Activated CD4-positive, alpha-beta T cell treated with anti-CD3 and anti-CD28 coated beads, Interleukin-2, amount 50 U/mL, for 24 hours (primary cell): ENCODE data around the gene HMG20B.
A peak's percentile ranks its signal among the peaks of the same experiment; 100 is the strongest.

Experiments used
- DNase-seq, 2 donors: peaks; one replicate each; pipeline ENCODE4 v3.0.0-alpha.2; 2020; ENCODE audit warnings: low read depth in 1 of 2, low spot score in 1 of 2

Gene HMG20B

DNA sequence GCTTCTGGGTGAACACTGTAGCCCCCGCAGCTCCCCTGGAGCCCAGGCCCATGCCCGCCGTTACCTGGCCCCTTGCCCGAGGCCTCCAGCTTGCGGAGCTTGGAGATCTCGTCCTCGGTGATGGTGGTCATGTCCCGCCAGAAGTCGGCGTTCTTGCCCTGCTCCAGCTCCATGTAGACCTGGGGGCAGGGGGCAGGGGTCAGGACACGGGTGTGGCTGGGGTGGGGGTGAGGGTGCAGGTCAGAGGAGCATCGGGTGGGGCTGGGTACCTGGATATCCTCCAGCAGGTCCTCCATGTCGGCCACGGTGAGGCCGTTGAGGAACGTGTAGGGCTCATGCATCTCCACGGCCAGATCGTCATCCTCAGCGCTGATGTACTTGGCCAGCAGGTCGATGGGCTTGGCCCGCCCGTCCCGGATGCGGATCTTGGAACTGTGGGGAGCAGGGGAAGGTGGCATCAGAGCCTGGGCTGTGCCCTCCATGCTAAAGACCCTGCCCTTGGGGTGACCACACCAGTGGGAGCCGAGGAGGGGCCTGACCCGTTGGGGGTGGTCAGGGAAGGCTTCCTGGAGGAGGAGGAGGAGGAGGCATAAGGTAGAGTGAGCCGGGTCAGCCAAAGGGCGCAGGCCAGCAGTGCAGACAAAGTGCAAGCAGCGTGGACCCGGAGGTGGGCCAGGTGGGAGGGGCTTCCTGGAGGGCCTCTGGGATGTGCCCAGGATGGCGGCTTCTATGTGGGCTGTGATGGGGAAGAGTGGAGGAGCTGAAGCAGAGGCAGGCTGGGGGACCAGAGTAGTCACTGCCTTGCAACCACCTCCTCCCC, 46.3 kb downstream of the HMG20B start:
- no peak for DNase-seq

GRCh38 chr19:3619631-3620012, 46.9 kb downstream of the HMG20B start:
- no peak for DNase-seq

- no peak for DNase-seq
These were observed 47.5 kb downstream of the HMG20B start for GRCh38 chr19:3620145-3620816.

- no peak for DNase-seq
These were observed 48.2 kb downstream of the HMG20B start for GRCh38 chr19:3620817-3621547.

GRCh38 chr19:3621689-3622088, 48.9 kb downstream of the HMG20B start:
- no peak for DNase-seq

GRCh38 chr19:3622224-3622623, 49.5 kb downstream of the HMG20B start:
- DNase-seq: no peak

DNA sequence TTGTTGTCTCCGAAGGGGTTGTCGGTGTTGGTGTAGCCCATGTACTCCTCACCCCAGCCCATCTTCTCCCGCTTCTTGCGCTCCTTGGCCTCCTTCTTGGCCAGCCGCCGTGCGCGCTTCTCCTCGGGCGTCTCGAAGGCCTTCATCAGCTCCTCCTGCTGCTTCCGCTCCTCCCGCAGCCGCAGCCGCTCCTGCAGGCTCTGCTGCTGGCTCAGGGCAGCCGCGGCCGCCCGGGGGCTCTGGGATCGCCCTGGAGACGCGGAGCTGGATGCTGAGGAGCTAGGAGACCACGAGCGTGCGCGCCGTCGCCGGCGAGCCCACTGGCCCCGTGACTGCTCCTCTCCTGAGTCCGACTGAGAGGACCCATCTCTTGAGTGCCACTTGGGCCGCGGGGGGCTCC, 51.0 kb downstream of the HMG20B start:
- no peak for DNase-seq

- no peak for DNase-seq
These were observed 53.3 kb downstream of the HMG20B start for GRCh38 chr19:3625996-3626472.

GRCh38 chr19:3626473-3627350, 54.0 kb downstream of the HMG20B start, which contains the start of gene CACTIN:
Gene CACTIN (minus strand): TSS chr19:3626790. CDS start chr19:3626762, 28 bp downstream.
- DNase-seq: peak; percentile 98

DNA sequence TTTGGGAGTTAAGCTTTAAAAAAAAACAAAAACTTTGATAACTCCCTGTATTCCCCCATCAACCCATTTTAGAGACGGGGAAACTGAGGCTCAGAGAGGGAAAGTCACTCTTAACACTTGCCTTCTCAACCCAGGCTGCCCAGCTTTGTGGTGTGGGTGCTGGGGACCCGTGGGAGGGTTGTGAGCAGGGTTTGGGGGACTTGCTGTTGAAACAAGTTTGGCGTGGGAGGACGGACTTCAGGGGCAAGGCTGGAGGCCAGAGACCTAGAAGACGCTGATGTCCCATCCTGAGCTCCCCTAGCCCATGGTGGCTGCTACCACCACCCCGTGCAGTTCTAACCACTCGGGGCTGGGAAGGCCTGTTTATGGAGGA, 54.6 kb downstream of the HMG20B start:
- no peak for DNase-seq
